Right lobe of liver (tissue), 4 donors: ENCODE measurements around the gene MYO18A.

ENCODE experiments used
- POLR2A ChIP-seq: fragments of 450-650 bp; IDR thresholded peaks from one replicate; pipeline ENCODE4 v1.6.1; 2017; ENCODE audit warnings: antibody characterized with exemption, mild to moderate bottlenecking
- TF ChIP-seq, protein P1 (sequence below), 4 donors: fragments of 200-600 bp in 3 of 4; fragments of 450-650 bp in 1 of 4; IDR thresholded peaks; one replicate each; pipeline versions ENCODE4 v1.5.1 to v1.8.0; 2016 to 2022; ENCODE audit warnings: antibody characterized with exemption in 4 of 4, mild to moderate bottlenecking in 2 of 4
- donor health status: DM: no; HTN: no; CAD: no.
- donor health status: DM: no; HTN: no; CAD: no.
- donor health status: DM: no; HTN: yes; CAD: no.

DNA sequence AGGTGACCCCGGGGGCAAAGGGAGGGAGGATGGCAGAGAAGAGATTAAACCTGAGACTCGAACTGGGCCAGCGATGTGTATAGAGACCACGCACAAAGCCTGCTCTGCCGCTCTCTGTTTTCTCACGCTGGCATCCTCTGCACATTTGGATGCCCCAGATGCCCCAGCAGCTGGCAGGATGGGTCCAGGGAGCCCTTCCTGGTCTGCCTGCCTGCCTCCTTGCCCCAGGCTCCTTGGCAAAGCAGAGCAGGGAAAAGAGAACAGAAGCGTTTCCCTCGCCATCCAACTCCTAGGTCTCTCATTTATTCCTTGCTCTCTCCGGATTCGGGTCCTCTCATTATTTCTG, 142.5 kb downstream of the MYO18A start:
- TF ChIP-seq, protein P1, sequence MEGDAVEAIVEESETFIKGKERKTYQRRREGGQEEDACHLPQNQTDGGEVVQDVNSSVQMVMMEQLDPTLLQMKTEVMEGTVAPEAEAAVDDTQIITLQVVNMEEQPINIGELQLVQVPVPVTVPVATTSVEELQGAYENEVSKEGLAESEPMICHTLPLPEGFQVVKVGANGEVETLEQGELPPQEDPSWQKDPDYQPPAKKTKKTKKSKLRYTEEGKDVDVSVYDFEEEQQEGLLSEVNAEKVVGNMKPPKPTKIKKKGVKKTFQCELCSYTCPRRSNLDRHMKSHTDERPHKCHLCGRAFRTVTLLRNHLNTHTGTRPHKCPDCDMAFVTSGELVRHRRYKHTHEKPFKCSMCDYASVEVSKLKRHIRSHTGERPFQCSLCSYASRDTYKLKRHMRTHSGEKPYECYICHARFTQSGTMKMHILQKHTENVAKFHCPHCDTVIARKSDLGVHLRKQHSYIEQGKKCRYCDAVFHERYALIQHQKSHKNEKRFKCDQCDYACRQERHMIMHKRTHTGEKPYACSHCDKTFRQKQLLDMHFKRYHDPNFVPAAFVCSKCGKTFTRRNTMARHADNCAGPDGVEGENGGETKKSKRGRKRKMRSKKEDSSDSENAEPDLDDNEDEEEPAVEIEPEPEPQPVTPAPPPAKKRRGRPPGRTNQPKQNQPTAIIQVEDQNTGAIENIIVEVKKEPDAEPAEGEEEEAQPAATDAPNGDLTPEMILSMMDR (IDR thresholded peaks at IDR 0.05): no peak
- no peak for TF ChIP-seq POLR2A
